C4-2B (cell line): Measurements from ENCODE around the gene SIRT5.

ENCODE experiments used
- CTCF ChIP-seq: fragments of 450-650 bp; conservative IDR thresholded peaks from 2 replicates; pipeline ENCODE4 v1.5.1; 2017; ENCODE audit warnings: mild to moderate bottlenecking
- ZFX ChIP-seq: fragments of 450-650 bp; IDR thresholded peaks from 2 replicates; pipeline ENCODE4 v1.6.1; 2017

- TF ChIP-seq CTCF (no peak), ZFX (no peak)
Observed at GRCh38 chr6:13617066-13617465, 42.7 kb downstream of the SIRT5 start.
